HG03175 (cell line): ENCODE results near the gene PNMA6F.
"Not testable (repeated sequence)": the region's sequence is repeated elsewhere in the genome, so short reads cannot be mapped to it uniquely, and the experiment has no call there.

ENCODE experiments used
- ATAC-seq: cut with Tn5 transposase; IDR thresholded peaks from one replicate; pipeline ENCODE4 v1.9.1; 2021; ENCODE audit warnings: mild to moderate bottlenecking, moderate library complexity; ENCODE audit not compliant: unreplicated experiment

Gene PNMA6F

DNA sequence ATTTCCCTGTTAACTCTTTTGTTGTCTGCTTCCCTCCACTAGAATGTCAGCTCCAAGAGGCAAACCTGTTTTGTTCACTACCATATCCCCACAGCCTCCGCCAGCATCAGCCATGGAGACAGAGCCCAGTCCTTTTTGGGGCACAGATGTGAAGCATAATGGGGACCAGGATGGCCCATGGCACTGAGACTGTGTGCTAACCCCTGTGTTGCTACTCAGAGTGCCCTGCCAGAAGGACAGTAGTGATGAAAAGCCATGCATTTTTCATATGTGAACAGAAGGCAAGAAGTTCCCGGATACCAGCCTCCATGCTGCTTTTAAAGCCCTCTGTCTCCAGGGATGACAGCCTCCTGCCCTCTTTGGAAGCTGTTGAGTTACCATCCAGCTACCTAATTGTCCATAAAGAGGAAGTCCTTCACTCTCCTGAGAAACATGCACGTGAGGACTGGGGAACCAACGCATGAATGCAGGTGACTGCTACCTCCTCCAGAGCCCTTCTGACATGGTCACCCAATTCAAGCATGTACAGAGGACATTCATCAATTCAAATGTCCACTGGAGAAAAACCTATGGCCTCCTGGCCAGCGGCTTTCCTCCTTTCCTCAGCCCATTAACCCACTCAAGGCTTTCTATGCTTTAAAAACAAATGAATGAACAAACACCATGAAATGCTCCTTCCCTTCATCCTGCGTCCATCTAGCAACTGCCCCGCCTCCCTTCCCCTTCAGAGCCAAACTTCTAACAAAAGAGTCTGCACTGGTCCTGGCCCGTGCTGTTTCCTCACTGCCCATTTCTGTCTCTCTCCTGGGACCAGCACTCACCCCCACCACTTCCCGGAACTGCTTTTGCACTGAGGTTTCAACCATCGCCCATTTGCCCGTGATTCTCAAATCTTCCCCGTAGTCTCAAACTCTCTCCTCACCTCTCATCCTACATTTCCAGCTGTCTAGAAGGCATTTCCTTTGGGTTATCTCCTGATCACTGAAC lies 18.0 kb downstream of the PNMA6F start:
- ATAC-seq = no peak

DNA sequence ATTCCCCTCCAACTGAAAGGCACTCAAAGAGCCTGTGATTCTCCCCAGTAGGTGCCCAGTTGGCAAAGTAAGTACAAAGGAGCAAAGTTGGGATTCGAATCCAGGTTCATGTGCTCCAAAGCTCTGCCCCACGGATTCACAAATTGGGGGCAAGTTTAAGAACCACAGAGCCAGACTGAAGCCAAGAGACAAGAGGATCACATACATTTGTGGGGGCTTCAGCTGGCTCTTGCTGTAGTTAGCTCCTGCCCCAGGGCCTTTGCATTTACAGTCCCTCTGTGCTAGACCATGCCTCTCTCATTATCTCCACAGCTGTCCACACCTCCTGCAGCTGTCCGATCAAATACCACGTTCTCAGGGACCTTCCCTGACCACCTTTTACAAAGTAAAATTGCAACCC lies 18.8 kb downstream of the PNMA6F start:
- ATAC-seq = no peak

DNA sequence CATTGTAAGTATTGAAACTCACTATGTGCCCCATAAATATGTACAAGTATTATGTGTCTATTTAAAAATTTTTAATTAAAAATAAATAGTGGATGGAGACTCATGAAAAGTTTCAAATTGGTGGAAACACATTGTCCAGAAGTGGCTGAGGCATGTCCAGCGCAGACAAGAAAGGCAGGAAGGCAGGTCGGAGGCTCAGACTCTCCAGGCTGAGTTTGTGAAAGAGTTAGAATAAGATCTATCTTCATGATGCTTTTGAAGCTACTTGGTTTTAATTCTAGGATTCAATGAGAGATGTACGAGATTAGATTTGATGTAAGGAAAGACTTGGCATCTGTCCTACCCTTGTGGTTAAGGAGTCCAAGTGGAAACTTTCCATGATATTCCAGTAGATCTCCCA lies 19.8 kb downstream of the PNMA6F start:
- ATAC-seq = no peak

DNA sequence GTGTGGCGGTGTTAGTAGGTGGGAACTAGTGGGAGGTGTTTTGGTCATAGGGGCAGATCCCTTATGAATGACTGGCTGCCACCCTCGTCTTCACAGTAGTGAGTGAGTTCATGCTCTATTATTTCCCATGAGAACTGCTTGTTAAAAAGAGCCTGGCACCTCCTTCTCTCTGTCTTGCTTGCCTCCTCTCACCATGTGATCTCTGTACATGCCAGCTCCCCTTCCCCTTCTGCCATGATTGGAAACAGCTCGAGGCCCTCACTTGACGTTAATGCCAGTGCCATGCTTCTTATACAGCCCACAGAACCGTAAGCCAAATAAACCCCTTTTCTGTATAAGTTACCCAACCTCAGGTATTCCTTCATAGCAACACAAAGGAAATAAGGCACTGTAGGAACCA lies 21.7 kb downstream of the PNMA6F start:
- ATAC-seq = no peak

DNA sequence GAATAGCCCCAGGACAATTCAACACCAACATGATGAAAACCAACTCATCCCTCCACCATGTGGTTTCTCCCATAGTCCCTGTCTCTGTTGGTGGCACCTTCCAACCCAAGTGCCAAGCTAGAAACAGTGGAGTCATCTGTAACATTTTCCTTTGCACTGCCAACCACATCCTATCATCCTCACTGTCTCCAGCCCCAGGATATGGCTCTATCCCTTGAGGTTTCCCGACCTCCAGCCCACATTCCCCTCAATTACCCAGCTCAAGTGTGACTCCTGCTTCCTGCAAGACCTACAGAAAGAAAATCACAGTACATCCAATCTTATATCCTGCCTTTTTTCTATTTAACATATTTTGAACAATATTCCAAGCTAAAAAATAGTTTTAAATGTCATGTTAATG lies 24.2 kb downstream of the PNMA6F start:
- ATAC-seq = no peak

DNA sequence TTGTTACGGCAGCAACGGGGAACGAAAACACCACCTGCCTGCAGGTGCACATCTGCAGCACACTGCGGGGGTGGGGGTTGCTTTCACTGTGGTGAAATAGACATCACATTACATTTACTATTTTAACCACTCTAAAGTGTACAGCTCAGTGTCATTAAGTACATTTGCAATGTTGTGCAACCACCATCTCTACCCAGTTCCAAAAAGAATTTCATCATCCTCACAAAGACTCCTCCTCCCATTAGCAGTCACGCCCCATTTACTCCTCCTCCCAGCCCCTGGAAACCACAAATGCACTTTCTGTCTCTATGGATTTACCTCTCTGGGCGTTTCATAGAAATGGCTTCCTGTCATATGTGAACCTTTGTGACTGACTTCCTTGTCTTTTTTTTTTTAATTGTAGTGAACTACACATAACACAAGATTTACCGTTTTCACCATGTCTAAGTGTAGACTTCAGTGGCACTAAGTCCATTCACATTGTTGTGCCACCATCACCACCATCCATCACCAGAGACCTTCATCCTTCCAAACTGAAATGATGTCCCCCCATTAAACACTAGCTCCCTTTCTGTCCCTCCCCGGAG lies 28.0 kb downstream of the PNMA6F start:
- ATAC-seq = not testable (repeated sequence)

DNA sequence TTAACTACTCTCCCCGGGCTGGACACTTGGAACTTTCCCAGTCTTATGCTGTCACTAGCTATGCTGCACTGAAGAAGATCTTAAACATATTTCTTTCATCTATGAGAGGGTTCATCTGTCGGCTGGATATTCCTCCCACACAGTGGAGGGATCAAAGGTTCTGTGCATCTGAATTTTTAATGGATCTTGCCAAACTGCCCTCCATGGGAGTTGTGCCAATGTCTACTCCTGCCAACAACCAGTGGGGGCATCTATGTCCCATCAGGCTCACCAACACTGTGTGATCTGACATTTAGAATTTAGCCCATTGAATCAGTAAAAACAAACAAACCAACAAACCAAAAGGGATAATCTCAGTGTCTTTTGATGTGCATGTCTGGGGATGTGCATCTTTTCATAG lies 32.8 kb downstream of the PNMA6F start:
- not testable (repeated sequence) for ATAC-seq

DNA sequence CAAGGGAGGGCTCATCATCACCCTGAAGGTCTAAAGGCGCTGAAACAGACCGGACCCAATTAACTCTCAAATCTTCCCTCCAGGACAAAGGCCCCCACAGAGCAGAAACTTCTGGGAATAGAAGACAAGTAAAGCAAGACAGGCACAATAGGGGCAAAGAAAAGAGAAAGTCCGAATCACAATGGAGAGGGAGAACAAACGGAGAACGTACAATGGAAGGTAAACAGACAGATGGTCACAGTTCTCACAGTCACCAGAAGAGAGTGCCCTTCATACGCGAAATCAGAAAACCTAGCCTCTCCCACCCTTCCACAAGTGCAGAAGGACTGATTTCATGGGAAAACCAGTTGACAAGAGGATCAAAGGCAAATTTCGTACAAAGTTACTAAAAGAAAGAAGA lies 35.9 kb downstream of the PNMA6F start:
- ATAC-seq = not testable (repeated sequence)

DNA sequence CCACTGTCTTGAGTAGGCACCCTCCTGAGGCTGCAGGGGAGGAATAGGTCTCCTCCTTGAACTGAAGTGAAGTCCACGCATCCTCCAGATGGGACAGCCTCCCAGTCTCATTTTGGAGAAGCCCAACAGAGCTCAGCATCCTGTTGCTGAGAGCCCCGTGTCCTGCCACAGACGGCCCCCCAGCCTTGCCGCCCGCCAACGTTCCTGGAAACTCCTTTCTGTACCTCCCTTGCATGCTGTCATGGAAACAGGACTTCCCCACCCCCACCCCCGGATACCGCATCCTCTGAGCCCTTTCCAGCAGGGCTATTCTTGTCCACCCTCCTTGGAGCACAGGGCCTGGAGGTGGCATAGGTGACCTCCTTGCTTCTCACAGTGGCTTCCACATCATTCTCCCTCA lies 37.6 kb downstream of the PNMA6F start:
- ATAC-seq = not testable (repeated sequence)

DNA sequence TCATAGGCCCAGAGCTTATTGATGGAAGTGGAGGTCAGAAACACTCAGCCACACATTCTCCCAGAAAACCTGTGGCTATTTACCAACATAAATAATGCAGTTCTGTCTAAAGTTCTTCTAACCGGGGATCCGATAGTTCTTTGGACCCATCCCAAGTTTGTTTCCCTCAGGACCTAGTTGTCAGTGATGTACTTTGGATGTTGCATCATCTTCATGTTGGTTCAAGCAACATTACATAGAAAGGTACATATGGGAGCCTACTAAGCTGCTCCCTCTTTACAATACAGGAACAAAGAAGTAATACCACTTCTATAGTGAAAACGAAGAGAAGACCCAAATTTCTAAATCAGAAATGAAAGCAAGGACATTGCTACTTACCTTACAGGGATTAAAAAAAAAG lies 39.8 kb downstream of the PNMA6F start:
- ATAC-seq = not testable (repeated sequence)

DNA sequence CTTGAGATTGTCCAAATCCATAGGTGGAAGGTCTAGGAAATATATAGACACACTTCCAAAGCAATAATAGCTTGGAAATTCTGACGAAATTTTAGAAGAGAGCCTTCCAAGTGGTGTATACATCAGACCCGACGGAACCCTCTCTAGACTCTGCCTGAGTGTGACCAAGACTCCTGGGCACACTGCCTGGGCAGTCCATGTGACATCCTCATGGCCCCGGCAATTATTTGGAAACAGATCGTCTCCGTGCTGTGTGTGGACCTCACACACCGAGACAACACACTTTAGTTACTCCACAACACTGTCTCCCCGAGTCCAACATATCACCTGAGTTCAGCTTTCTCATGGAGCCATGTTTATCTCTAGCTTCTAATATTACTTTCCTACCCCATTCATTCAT lies 42.3 kb downstream of the PNMA6F start:
- ATAC-seq = not testable (repeated sequence)

DNA sequence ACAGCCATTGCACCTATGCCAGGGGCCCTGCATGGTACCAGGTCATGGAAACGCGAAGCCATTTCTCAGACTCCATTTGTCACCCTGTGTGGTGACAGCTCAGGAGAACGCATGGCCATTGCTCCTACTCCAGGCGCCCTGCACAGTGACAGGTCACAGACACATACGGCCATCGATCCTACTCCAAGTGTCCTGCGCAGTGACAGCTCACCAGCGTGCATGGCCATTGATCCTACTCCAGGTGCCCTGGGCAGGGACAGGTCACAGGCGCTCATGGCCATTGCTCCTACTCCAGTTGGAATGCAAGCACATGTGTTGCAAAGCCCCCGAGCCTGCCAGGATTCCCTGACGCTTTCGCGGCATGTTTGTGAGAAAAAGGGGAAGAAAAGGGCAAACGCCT lies 45.5 kb downstream of the PNMA6F start:
- ATAC-seq = not testable (repeated sequence)

DNA sequence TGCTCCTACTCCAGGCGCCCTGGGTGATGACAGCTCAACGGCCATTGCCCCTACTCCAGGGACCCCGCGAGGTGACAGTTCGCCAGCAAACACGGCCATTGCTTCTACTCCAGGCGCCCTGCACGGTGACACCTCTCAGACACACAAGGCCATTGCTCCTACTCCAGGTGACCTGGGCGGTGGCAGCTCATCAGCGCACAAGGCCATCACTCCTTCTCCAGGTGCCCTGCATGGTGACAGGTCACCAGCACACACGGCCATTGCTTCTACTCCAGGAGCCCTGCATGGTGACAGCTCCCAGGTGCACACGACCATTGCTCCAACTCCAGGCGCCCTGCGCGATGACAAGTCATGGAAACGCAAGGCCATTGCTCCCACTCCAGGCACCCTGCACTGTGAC lies 46.1 kb downstream of the PNMA6F start:
- ATAC-seq = not testable (repeated sequence)

DNA sequence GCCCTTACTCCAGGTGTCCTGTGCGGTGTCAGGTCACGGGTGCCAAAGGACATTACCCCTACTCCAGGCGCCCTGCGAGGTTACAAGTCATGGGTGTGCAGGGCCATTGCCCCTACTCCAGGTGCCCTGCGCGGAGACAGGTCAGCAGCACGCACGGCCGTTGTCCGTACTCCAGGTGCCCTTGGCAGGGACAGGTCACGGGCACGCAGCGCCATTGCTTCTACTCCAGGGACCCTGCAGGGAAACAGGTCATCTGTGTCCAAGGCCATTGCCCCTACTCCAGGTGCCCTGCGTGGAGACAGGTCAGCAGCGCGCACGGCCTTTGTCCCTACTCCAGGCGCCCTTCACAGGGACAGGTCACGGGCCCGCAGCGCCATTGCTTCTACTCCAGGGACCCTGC lies 49.0 kb downstream of the PNMA6F start:
- ATAC-seq = not testable (repeated sequence)

DNA sequence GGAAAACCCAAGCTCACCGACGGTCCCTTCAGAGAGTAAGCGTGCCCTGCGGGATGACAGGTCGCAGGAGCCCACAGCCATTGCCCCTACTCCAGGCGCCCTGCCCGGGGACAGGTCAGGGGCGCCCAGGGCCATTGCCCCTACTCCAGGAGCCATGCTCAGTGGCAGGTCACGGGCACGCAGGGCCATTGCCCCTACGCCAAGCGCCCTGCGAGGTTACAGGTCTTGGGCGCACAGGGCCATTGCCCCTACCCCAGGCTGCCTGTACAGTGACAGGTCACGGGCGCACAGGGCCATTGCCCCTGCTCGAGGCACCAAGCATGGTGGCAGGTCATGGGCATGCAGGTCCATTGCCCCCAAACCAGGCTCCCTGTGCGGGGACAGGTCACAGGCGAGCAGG lies 49.5 kb downstream of the PNMA6F start:
- ATAC-seq = not testable (repeated sequence)
